Measurements from ENCODE around the gene OSCP1. TPM values are rescaled to one million over a fixed set of nuclear protein-coding genes. Genes with fewer than 3 reads are reported as not detected.

OSCP1 gene
- total RNA-seq, 1 donor from 2014 or later = 3.6 TPM

DNA sequence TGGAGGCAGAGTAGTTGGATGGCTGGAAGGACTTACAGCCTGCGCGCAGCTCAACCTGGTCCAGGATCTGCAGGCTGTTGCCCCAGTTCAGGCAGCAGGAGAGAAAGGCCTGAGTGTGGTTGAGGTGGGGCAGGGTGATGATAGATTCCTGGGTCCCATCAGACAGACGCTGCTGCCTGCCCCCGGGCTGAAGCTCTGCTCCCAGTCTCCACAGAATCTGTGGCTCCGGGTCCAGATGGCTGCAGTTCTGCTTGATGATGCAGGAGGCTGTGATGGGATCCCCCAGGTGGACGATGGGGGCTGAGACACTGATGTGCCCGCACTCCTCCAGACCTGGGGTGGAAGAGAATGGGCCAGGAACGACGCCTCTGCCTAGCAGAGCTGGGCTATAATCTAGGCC is 25.1 kb upstream of the OSCP1 start:
- no peak for DNase-seq (ENCODE audit: low read depth in 2 of 2)

DNA sequence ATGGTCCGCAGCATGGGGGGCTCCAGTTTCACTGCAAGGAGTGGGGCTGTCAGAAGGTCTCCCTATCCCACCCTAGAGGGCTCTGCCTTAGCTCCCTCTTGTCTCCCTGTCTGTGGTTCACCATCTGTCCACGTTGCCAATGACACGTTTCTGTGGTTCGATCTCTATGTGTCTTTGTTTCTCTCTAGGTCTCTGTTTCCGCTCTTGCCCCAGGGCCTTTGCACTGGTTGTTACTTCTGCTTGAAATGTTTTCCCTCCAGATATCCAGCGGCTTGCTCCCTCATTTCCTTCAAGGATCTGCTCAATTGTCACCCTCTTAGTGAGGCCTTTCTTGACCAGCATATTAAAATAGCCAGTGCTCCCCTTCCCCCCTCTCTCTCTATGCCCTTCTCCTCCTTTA is 22.4 kb upstream of the OSCP1 start:
- DNase-seq (ENCODE audit: low read depth in 2 of 2) = no peak

DNA sequence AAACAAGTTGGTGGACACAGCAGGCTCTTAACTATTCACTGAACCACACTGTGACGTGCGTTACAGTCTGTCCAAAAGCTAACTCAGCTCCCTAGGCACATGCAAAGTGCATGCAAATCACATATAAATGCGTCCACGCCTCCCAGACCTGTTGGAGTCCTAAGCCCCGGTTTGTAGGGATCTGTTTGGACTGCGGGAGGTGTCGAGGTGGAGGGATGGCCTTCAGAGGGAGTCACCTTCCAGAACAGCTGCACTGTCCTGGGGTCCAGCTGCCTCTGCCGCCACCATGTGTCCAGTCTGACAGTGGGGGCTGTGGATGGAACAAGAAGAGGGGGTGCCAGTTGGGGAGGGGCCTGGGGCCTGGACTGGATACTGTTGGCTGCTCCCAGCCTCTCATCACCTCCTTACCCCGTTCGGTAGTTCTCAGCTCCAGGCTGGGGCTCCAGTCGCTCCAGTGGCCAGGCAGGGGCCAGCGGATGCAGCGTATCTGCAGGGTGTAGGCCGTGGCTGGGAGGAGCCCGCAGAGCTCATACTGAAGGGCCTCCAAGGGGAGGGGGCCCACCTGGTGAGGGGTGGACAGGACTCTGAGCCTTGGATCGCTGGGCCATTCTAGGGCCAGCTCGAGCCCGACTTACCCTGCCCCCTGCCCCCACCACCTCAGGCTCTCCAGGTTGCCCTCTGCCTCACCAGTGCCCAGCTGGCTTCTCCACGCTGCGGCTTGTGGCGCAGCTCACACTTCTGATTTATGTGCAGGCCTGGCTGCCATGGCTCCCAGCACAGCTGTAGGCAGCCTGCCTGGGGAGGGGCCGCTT is 21.8 kb upstream of the OSCP1 start:
- DNase-seq (ENCODE audit: low read depth in 2 of 2) = no peak

DNA sequence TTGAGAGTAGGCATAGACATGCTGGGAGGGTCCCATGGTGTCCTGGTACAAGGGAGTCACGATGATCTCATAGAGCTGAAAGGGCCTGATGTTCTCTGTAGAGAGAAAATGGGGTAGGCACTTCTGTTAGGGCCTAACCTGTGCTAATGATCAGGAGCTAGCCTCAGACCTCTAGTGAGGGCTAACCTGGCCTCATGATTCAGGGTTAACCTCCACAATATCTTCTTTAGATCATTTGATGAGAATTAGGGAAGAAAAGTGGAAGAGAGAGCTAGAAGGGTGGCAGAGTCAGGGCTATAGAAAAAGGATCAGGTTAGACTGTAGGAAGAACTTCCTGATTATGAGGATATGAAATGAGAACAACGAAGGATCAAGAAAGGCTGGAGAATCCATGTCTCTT is 18.9 kb upstream of the OSCP1 start:
- no peak for DNase-seq (ENCODE audit: low read depth in 2 of 2)

DNA sequence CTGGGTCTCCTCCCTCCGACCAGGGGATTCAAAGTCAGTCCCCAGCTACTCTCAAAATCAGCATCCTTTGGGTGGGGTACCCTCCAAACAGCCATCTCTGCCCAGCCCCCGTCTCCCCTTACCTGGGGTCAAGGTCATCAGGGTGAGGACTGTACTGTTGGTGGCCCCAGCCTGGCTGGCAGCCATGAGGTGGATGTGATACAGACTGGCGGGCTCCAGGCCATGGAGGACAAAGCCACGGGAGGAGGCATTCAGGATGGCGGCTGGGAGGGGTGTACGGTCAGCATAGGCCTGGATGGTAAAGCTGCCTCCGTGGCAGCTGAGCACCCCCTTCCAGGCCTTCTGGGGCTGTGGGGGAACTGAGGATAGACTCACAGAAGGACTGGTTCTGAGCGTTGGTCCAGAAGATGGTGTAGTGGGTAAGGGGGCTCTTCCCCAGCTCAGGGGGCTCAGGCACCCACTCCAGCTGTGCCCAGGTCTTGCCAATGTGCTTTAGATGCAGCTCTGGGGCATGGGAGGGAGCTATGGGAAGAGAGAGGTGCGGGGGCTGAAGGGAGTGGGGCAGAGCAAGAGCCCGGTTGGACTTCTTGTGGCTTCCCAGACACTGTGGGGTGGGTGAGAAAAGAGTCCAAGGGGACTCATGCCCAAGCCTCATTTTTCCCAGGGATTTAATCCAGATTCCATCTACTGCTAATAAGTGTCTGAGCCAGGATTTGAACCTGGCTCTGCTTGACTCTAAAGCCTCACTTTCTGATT is 17.6 kb upstream of the OSCP1 start:
- no peak for DNase-seq (ENCODE audit: low read depth in 2 of 2)

DNA sequence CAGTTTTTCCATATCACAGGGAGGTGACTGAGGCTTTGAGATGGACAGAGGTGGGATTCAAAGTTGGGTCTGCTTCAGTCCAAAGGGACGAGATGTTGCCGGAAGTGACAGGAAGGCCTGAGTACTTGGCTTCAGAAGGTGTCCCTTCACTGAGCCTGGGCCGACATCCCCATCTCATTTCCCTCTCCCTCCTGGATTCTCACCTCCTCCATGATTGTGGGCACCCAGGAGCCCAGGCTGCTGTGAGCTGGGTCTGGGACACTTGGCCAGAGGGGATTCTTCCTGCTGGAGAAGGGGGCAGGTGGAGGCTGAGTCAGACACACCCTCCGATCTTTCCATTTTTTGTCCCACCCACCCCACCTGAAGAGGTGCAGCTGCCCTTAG is 16.8 kb upstream of the OSCP1 start:
- DNase-seq (ENCODE audit: low read depth in 2 of 2) = no peak

DNA sequence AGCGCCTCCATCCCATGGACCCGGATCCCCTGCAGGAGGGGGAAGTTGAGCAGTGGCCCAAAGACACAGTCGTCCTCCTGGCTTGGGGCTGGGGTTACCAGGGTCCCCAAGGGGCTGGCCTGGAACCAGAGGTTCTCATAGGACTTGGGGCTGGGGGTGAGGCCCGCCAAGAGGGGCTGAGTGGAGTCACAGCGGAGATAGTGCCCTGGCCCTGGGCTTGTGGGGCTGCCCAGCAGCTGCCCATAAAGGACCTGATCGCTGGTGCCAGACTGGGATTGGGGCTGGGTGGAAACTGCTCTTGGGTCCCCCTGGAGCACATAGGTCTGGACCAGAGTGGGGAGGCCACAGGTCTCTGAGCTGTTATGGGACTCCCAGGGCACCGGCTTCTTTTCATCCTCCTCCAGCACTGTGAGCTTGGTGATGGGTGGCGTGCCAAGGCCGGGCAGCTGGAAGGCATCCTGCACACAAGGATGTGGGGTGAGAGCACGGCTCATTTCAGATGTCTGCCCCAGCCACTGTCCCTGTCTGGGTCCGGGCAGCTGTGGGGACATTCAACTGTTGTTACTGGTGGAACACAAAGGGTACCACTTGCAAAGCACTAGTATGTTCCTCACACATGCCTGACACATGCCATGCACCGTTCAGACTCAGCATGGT is 16.2 kb upstream of the OSCP1 start:
- DNase-seq (ENCODE audit: low read depth in 2 of 2) = no peak

DNA sequence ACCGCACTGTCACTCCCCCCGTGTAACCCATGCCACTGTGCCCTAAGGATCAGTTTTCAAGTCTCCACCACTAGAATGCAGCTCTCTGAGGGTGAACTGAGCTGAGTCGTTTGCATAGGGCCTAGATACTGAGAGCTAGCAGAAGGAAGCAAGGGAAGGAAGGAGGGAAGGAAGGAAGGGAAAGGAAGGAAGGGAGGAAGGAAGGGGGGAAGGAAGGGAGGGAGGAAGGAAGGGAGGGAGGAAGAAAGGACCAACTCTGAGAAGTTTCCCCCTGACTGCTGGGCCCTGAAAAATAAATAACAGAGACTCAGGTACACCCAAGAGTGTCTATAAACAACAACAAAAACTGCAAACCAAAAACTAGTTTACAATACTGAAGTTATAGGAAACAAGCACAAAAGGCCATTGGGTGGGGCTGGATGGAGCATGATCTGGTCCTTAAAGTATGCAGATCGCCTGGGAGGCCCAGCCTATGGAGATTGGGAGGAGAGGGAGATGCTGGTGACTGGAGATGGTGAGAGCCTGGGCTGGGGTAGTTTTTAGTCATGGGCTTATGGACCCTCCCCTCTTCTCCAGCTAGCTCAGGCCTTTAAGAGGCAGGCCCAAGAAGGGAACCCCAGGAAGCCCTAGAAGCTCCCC is 15.6 kb upstream of the OSCP1 start:
- no peak for DNase-seq (ENCODE audit: low read depth in 2 of 2)

DNA sequence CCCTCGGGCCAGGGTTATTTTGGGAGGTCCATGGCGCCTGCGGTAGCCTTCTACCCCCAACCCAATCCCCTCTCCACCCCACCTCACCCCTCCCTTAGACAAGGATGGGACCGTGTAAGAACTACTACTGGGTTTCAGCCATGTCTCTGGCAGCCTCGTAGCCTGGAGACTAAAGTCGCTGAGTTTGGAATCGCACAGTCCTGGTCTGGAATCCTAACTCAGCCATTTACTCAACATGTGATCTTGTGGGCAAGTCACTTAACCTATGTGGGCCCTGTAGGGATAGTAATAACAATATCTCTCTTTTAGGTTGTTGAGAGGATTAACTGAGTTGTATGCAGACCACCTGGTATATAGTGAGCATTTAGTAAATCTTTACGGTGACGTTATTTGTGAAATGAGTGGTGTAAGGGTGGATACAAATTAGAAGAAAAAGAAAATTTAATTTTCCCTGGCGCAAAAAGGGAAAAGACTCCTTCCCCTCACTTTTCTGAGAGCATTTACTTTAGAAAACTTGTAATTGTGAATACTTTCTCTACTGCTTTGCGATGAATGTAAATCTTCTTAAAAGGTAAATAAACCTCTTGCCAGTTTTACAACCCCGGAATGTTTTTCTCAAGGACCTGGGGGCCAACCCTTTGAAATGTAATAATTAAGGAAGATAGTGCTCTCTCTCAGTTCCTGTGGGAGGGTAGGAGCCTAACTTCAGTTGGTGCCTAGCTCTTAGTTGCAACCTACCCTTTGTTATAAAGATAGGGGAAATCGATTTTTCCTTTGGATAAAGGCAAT is 14.5 kb upstream of the OSCP1 start:
- no peak for DNase-seq (ENCODE audit: low read depth in 2 of 2)

DNA sequence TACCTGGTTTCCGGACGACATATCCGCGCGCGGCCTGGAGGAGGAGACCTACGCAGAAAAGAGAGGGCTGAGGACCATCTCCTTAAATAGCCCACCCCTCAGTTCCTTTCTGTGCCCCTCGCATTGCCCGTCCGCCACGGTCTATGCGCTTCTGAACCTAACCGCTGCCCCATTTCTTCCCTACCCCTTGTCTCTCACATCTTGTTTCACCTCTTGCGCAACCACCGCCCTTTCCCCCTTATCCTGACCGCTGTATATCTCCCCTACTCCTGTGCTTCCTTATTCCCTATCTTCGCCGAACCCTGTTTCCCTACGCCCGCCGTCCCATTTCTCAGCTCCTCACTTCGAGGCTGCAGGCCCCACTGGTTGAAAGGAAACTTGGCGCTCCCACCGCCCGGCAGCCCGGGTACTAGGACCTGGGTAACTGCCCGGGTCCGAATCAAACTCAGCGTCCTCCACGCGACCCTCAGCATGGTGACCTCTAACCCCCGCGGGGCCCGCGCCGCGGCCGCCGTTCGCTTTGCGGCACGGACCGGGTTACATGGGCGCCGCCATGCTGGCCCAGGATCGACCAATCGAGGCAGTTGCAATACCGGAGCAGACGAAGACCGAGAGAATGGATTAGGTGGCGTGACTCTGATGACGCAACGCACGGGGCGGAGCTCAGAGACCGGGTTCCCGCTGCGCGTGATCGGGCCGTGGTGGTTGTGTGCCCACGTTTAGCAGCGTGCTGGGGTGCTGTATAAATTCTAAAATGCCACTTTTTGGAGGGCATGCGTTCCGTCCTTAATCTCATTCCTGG is 13.8 kb upstream of the OSCP1 start, which contains the start of gene MRPS15:
Gene MRPS15 (minus strand): TSS at position 582 of the 802 bp plus-strand sequence. CDS start 109 bp downstream, at position 473.
- DNase-seq (ENCODE audit: low read depth in 2 of 2) = peak; percentile 91 to 95

DNA sequence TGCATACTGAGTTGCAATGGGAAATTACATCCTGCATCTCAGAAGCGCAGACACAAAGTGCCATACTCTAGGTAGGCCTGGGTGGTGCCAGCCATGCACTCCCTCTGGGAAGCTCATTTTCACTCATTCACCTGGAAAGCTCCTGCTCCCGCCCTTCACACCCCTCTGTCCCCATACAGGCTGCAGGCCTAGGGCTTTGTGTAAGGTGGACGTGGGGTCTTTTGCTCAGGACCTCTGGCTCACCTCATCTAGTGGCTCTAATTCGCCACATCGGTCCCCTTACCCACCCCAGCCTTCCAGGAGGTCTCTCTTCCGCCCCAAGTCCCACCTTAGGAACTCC is 13.2 kb upstream of the OSCP1 start:
- no peak for DNase-seq (ENCODE audit: low read depth in 2 of 2)

DNA sequence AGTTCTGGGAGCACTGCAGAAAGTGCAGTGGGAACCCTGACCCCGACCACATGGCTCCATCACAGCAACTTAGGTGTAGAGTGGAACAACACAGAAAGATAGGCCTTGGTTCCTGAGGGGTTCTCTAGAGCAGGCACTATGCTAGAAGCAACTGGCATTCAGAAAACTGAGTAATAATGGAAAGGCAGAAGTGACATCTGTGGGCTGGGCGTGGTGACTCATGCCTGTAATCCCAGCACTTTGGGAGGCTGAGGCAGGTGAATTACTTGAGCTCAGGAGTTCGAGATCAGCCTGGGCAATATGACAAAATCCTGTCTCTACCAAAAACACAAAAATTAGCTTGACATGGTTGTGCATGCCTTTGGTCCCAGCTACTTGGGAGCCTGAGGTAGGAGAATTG is 8.7 kb upstream of the OSCP1 start:
- DNase-seq (ENCODE audit: low read depth in 2 of 2) = no peak

DNA sequence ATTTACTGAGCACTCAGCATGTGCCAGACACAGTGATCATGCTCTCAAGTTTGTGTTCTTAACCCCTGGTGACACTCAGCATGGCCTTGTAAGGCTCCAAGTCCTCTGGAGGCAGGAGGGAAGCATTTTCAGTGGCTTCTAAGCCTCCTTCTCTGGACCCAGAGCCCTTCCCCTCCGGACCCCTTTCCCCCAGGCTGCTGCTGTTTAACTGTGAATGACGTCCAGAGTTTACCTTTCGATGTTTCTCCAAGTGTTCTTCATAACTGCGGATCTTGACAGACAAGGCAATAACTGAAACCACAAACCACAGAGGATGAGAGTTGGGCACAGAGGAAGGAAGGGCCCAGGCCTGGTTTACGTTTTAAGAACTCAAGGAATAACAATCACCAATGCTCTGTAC is 7.4 kb upstream of the OSCP1 start:
- DNase-seq (ENCODE audit: low read depth in 2 of 2) = no peak

DNA sequence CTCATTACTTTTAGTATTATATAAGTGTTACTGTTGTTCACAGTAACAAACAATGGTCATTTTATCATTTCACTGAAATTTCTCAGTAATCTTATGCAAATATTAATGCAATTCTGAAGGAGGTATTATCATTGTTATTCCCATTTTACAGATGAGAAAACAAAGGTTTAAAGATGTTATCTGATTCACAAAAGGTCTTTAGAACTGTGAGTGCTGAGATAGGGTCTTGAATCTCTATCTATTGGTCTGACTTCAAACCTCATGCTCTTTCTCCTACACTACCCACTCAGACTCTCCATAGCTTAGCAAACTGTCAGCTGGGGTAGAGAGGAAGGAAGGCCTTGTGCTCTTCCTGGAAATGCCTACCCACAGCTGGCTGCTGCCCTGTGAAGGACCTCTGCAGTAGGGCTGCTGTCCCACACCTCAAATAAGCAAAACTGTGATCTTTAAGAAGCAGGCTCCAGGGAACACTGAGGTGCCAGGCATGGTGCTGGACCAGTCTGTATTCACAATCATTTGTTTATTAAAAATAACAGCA is 6.2 kb upstream of the OSCP1 start:
- DNase-seq (ENCODE audit: low read depth in 2 of 2) = peak; percentile 13 to 24

DNA sequence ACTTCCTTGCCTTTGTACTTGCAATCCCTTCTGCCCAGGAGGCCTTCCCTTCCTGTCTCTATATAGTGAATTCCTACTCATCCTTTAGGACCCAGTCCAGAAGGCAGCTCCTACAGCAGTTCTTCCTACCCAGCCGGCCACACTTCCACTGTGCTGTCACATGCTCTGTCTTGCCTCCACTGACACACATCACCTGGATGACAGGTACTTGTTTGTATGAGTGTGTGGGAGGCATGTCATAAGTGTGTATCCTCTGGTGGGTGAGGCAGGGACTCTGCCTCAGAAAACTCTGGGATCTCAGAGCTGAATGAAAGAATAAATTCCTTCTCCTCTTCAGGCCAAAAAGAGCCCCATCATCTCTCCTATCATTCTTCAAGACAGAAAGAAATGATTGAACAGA is 5.1 kb upstream of the OSCP1 start:
- no peak for DNase-seq (ENCODE audit: low read depth in 2 of 2)

DNA sequence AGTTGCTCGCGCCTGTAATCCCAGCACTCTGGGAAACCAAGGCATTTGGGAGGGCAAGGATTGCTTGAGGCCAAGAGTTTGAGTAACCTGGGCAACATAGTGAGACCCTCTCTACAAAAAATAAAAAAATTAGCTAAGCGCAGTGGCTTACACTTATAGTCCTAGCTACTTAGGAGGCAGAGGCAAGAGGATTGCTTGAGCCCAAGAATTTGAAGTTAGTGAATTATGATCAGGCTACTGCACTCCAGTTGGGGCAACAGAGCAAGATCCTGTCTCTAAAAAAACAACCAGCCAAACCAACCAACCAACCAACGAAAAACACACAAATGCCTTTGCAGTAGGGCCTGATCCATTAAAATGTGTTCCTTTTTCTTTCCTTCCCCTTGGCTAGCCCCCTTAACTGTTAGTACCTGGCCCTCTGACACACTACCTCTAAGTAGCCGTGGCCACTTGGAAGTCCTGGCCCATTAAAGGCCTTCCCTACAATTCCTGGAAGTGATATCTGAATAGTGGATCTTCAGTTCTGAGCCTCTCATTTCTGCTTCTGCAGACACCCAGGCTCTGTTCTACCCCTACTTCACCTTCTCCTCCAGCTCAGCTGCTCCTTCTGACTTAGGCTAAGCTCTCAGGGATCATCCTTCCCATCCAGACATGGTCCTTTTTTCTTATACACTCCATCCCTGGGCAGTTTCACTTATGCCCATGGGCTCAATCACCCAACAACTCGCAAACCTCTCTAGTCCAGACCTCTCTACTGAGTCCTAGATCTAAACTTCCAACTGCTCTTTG is 3.5 kb upstream of the OSCP1 start:
- no peak for DNase-seq (ENCODE audit: low read depth in 2 of 2)

DNA sequence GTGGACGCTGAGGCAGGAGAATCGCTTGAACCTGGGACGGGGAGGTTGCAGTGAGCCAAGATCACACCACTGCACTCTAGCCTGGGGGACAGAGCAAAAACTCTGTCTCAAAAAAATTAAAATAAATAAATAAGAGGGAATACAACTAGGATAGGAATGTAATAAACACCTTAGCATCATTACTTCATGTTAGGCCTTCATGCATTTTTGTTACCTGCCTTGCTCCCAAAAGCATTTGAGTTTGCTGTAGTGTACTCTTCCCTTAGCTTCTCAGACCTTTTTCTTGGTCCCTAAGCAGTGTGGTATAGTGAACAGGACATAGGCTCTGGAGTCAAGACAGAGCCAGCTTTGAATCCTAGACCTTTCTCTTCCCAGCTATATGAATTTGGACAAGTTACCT is 2.8 kb upstream of the OSCP1 start:
- DNase-seq (ENCODE audit: low read depth in 2 of 2) = no peak

DNA sequence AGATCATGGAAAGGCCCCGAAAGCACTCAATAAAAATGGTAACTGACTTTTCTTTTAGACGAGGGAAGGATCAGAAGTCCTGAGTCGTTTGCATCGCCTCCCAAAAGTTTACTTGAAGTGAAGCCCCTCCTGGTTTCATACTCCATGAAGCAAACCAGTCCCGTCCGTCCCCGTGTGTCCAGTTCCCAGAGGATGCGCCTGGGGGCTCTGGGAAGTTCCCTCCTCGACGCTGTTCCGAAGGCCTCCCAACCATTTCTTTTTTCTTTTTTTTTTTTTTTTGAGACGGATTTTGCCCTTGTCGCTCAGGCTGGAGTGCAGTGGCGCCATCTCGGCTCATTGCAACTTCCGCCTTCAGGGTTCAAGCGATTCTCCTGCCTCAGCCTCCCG is 661 bp upstream of the OSCP1 start:
- DNase-seq (ENCODE audit: low read depth in 2 of 2) = no peak

DNA sequence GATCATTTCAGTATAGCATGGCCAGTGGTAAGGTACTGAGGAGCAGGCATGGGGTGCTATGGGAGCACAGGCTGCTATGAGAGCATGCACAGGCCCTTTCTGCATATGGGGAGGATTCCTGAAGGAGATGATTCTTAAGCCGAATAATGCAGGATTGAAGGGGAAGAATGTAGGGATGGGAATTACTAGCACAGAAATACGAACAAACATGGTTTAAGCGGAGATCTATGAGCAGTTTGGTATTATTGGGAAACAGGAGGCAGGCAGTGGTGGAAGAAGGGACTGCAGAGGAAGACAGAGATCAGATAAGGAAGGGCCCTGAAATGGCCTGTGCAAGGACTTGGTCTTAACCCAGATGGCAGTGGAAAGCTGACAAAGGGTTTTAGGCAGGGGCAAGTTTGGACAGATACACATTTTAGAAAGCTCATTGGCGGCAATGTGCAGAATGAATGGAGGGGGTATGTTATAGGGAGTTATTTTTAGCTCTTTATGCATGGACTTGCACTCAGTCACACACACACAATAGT is 1.7 kb downstream of the OSCP1 start:
- DNase-seq (ENCODE audit: low read depth in 2 of 2) = no peak

All from dermis microvascular lymphatic vessel endothelial cell (primary cell).